Urinary bladder (tissue), 4 donors: ENCODE measurements around the gene CREB3L4. TPM values are rescaled to one million over a fixed set of nuclear protein-coding genes. Genes with fewer than 3 reads are reported as not detected.
"Not testable (repeated sequence)": the region's sequence is repeated elsewhere in the genome, so short reads cannot be mapped to it uniquely, and the experiment has no call there.

Source experiments
- DNase-seq: peaks from one replicate; pipeline ENCODE4 v3.0.0-alpha.2; 2015; ENCODE audit errors: extremely low spot score
- H3K27ac ChIP-seq: one replicate; pipeline ENCODE4 v1.5.1; 2013; ENCODE audit warnings: low read depth, mild to moderate bottlenecking, moderate library complexity
- H3K36me3 ChIP-seq: one replicate; pipeline ENCODE4 v1.6.1; 2013; ENCODE audit warnings: mild to moderate bottlenecking, moderate library complexity; ENCODE audit not compliant: insufficient read depth
- H3K4me1 ChIP-seq: one replicate; pipeline ENCODE4 v1.6.1; 2013; ENCODE audit warnings: mild to moderate bottlenecking, moderate library complexity; ENCODE audit not compliant: insufficient read depth
- H3K4me3 ChIP-seq: one replicate; pipeline ENCODE4 v1.5.1; 2013; ENCODE audit warnings: low read depth, low read length
- WGBS: extraction: QIAGEN DNeasy Blood & Tissue Kit; methylation state at CpG from one replicate; pipeline ENCODE4 v1.1.7; 2013; 5-methylcytosine and 5-hydroxymethylcytosine counted together
- polyA plus RNA-seq: library from polyadenylated mRNA; stranded (reverse); fragments of 200-250 nt; gene quantifications from one replicate; pipeline ENCODE4 v1.2.3, GENCODE V29; 2013
- total RNA-seq: library from RNA; depleted of rRNA; stranded (reverse); fragments of >200 nt; gene quantifications from one replicate; pipeline ENCODE4 v1.2.3, GENCODE V29; 2014
- donor health status: healthy with polysubstance abuse.
- donor health status: healthy.

Gene CREB3L4
- total and polyA plus RNA-seq, 2 donors: 8.7 to 12.2 TPM

GRCh38 chr1:153973525-153973924, 5.8 kb downstream of the CREB3L4 start:
- Histone ChIP-seq H3K36me3 (no peaks in the 10 kb centered on the region), H3K4me3 (no peak overlapping the region), H3K4me1 (no peaks in the 10 kb centered on the region), H3K27ac (no peak overlapping the region)
- 66% methylated on average over 7 of the region's 7 CpGs for WGBS
- no peak for DNase-seq

DNA sequence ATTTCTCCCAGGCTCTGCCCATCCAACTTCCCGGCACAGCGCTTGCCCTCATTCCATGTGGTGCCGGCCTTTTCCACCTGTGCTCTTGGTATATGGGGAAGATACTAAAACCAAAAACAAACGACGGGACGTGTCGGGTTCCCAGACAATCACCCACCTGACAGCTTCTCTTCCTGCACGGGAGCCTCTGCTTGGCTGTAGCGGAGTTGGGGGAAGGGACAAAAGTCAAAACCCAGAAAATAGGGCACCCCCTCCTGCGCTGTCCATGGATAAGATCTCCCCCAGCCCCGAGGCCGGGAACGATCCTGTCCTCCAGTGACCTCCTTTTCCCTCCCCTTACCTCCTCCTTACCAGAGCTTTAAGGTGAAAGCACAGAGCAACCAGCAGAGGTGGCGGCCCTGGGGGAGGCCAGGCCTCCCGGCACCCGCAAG, 9.1 kb downstream of the CREB3L4 start:
- H3K4me3 ChIP-seq: peak overlapping the region; percentile 90
- no peak for DNase-seq
- no peaks in the 10 kb centered on the region for H3K4me1 ChIP-seq
- peak overlapping the region; percentile 80 for H3K27ac ChIP-seq
- under 1% methylated on average over 16 of the region's 16 CpGs for WGBS
- H3K36me3 ChIP-seq: no peaks in the 10 kb centered on the region

DNA sequence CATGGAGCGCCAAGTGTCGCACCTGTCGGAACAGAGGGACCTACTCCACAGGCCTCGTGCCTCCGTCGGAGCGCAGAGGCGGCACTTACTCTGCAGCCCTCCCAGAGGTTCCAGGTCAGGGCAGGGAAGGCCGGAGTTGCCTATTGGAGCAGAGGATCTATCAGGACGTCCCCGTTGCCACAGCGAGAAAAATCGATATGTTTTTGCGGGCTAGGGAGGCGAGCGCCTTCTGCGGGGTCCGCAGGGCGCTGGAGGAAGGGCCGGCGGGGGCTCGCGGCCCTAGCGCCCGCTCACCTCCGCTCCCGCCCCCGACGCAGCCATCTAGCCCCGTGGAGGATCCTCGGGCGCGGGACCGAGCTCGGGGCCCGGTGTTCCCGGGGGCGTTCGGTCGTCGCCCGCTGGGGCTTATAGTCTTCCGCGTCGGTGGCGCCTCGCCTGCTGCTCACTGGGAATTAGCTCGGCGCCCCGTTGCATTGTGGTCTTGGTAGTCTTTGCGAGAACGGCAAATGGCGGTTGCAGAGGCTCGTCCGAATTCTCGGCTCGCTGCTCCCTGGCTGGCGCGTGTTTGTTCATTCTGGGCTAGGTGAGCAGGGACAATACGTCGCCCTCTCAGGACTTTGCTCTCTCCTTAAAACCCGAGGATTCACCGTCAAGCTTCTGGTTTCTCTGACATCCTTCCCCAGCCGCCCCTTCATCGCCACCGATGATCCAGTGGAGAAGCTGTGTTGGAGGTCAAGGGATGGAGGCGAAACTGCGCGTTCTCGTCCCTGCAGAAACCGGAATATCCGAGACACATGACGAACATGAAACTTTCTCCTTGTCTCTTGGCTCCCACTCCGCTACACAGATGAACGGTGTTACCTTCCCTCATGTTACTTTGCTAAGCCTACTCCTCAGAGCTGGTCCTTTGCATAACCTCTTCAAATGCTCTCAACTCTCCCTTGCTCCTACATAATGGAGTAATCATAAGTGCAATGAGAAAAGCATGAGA, 9.8 kb downstream of the CREB3L4 start, which contains the start of gene JTB:
Gene JTB (minus strand): TSS at position 425 of the 991 bp plus-strand sequence. CDS start 422 bp downstream, at position 3.
- H3K36me3 ChIP-seq: no peaks in the 10 kb centered on the region
- peak within 1 kb of the TSS; percentile 90 for H3K4me3 ChIP-seq
- under 1% methylated on average over 75 of the region's 75 CpGs for WGBS
- H3K4me1 ChIP-seq: no peaks in the 10 kb centered on the region
- peak within 1 kb of the TSS; percentile 80 for H3K27ac ChIP-seq
- DNase-seq: peak; percentile 86

- Histone ChIP-seq H3K36me3 (no peaks in the 10 kb centered on the region), H3K4me1 (no peaks in the 10 kb centered on the region), H3K4me3 (no peak overlapping the region), H3K27ac (no peak overlapping the region)
- WGBS: 63% methylated on average over 9 of the region's 9 CpGs
- DNase-seq: no peak
These were observed 10.7 kb downstream of the CREB3L4 start for GRCh38 chr1:153978274-153978909.

DNA sequence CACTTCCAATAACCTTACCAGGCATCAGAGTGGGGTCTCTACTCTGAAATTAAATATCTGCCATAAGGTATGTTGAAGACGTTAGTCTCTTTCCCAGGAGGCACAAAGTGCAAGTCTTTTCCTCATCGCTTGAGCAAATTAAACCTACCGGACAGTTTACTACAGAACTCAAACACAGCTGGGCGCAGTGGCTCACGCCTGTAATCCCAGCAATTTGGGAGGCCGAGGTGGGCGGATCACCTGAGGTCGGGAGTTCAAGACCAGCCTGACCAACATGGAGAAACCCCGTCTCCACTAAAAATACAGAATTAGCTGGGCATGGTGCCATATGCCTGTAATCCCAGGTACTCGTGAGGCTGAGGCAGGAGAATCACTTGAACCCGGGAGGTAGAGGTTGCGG, 11.4 kb downstream of the CREB3L4 start:
- H3K4me1 ChIP-seq, H3K36me3 ChIP-seq, H3K27ac ChIP-seq, H3K4me3 ChIP-seq, DNase-seq: not testable (repeated sequence)
- 90% methylated on average over 12 of the region's 12 CpGs for WGBS

- not testable (repeated sequence) for H3K4me3 ChIP-seq, H3K36me3 ChIP-seq, H3K27ac ChIP-seq, H3K4me1 ChIP-seq, DNase-seq
- 90% methylated on average over 2 of the region's 2 CpGs for WGBS
These were observed 14.0 kb downstream of the CREB3L4 start for GRCh38 chr1:153981735-153982134.

- no peak overlapping the region for H3K4me3 ChIP-seq
- no peaks in the 10 kb centered on the region for H3K36me3 ChIP-seq
- DNase-seq: no peak
- no peaks in the 10 kb centered on the region for H3K4me1 ChIP-seq
- WGBS: 49% methylated on average over 6 of the region's 6 CpGs
- H3K27ac ChIP-seq: no peak overlapping the region
These were observed 16.6 kb downstream of the CREB3L4 start for GRCh38 chr1:153984123-153984894.

DNA sequence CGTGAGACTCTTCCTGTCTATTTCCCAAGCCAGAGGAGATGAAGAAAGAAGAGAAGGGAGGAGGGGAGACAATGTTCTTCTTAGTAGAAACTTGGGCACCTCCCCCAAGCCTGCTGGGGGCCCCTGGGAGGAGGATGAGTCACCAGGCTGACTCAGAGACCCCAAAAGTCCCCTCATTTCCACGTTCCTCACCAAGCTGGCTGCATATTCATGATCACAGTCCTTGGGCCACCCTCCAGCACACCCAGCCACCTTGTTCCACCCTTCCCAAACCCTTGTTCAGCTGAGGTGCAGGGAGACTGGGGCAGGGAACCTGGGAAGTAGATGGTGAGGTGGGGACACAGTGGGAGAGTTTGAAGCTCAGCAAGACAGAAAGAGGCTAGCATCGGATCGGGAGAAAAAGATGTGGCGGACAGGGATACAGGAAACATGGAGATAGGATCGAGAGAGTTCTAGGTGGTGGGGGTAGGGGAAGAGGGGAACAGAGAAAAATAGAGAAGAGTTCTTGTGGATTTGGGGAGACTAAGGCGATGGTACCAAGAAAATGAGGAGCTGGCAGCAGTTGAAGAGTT, 17.7 kb downstream of the CREB3L4 start:
- no peaks in the 10 kb centered on the region for H3K36me3 ChIP-seq
- H3K4me3 ChIP-seq: peak overlapping the region; percentile 47
- DNase-seq: no peak
- no peaks in the 10 kb centered on the region for H3K4me1 ChIP-seq
- WGBS: 7% methylated on average over 7 of the region's 7 CpGs
- peak overlapping the region; percentile 63 for H3K27ac ChIP-seq

GRCh38 chr1:153985941-153986761, 18.4 kb downstream of the CREB3L4 start, which contains the start of gene RAB13:
TSS of gene RAB13 (minus strand) at chr1:153986339. CDS start at chr1:153986236, 103 bp downstream.
- WGBS: 2% methylated on average over 30 of the region's 32 CpGs
- Histone ChIP-seq H3K27ac (peak within 1 kb of the TSS; percentile 78), H3K4me3 (peak within 1 kb of the TSS; percentile 47), H3K4me1 (no peaks in the 10 kb centered on the region), H3K36me3 (no peaks in the 10 kb centered on the region)
- peak; percentile 60 for DNase-seq

- no peak for DNase-seq
- Histone ChIP-seq H3K36me3 (no peaks in the 10 kb centered on the region), H3K4me3 (no peak overlapping the region), H3K4me1 (peaks cover 2% of the 10 kb centered on the region), H3K27ac (no peak overlapping the region)
- 92% methylated on average over 8 of the region's 8 CpGs for WGBS
These were observed 19.9 kb downstream of the CREB3L4 start for GRCh38 chr1:153987621-153988020.

- Histone ChIP-seq H3K4me1 (peaks cover 2% of the 10 kb centered on the region), H3K36me3 (peaks cover 4% of the 10 kb centered on the region), H3K4me3 (peak within 1 kb of the TSS; percentile 84), H3K27ac (peak within 1 kb of the TSS; percentile 97)
- WGBS: under 1% methylated on average over 36 of the region's 36 CpGs
- DNase-seq: peak; percentile 98
These were observed 22.9 kb downstream of the CREB3L4 start, which contains the start of gene RPS27 for GRCh38 chr1:153990468-153991150. TSS of gene RPS27 (plus strand) at chr1:153990762. CDS start at chr1:153990797, 35 bp downstream.

DNA sequence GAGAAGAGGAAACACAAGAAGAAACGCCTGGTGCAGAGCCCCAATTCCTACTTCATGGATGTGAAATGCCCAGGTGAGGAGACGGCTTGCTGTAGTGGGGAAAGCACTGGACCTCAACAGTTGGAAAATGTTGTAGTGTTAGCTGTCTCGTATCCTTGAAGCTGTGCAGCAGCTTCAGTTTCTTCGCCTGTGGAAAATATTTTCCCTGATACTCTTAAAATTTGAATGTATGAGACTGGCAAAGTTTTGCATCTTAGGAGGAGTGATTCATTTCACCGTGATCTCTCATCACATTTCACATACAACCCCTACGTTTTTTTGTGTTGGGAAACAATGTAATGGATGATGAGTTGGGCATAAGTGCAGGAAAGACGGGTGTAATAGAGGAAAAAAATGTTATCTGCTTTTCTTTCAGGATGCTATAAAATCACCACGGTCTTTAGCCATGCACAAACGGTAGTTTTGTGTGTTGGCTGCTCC, 23.5 kb downstream of the CREB3L4 start:
- Histone ChIP-seq H3K36me3 (peaks cover 4% of the 10 kb centered on the region), H3K27ac (peak overlapping the region; percentile 97), H3K4me3 (peak overlapping the region; percentile 84), H3K4me1 (peaks cover 2% of the 10 kb centered on the region)
- DNase-seq: no peak
- 8% methylated on average over 9 of the region's 9 CpGs for WGBS
